Thymus (tissue), 11 donors: ENCODE data around the gene CTRB2. TPM values are rescaled to one million over a fixed set of nuclear protein-coding genes. Genes with fewer than 3 reads are reported as not detected.

Experiments used
- DNase-seq, 9 donors: peaks; one replicate each; pipeline ENCODE4 v3.0.0-alpha.2; 2013; ENCODE audit warnings: low spot score in 9 of 9, low read depth in 6 of 9, missing footprints in 1 of 9
- H3K27ac ChIP-seq, 2 donors: one replicate each; pipeline ENCODE4 v1.5.1; 2013; ENCODE audit warnings: control low read depth in 1 of 2, low read depth in 1 of 2, low read length in 1 of 2, mild to moderate bottlenecking in 1 of 2, moderate library complexity in 1 of 2
- H3K27me3 ChIP-seq, 2 donors: one replicate each; pipeline ENCODE4 v1.5.1; 2013; ENCODE audit warnings: low read length in 1 of 2; ENCODE audit not compliant: control insufficient read depth in 2 of 2, insufficient read depth in 1 of 2
- H3K36me3 ChIP-seq, 2 donors: one replicate each; pipeline ENCODE4 v1.5.1; 2013; ENCODE audit warnings: low read length in 1 of 2, mild to moderate bottlenecking in 1 of 2, moderate library complexity in 1 of 2; ENCODE audit not compliant: control insufficient read depth in 2 of 2, insufficient read depth in 2 of 2
- H3K4me1 ChIP-seq, 2 donors: one replicate each; pipeline ENCODE4 v1.5.1; 2013; ENCODE audit warnings: low read length in 2 of 2; ENCODE audit not compliant: control insufficient read depth in 2 of 2, insufficient read depth in 2 of 2
- H3K4me3 ChIP-seq, 2 donors: one replicate each; pipeline ENCODE4 v1.5.1; 2013; ENCODE audit warnings: low read length in 2 of 2, control low read depth in 1 of 2, mild to moderate bottlenecking in 1 of 2
- H3K9me3 ChIP-seq, 2 donors: one replicate each; pipeline ENCODE4 v1.5.1; 2013; ENCODE audit warnings: low read length in 1 of 2, mild to moderate bottlenecking in 1 of 2; ENCODE audit not compliant: control insufficient read depth in 2 of 2, insufficient read depth in 1 of 2
- WGBS: extraction: QIAGEN DNeasy Blood & Tissue Kit; methylation state at CpG from one replicate; pipeline ENCODE4 v1.1.7; 2013; 5-methylcytosine and 5-hydroxymethylcytosine counted together
- polyA plus RNA-seq: library from polyadenylated mRNA; stranded (reverse); fragments of 200-250 nt; gene quantifications from one replicate; pipeline ENCODE4 v1.2.3, GENCODE V29; 2013
- total RNA-seq: library from RNA; stranded (reverse); fragments of 120-200 nt; gene quantifications from one replicate; pipeline ENCODE4 v1.2.4, GENCODE V29; 2013
- donor health status: healthy.

CTRB2 gene
- total and polyA plus RNA-seq, 2 donors = 0.59 TPM; not detected in 1

- H3K36me3 ChIP-seq = no peaks in the 10 kb centered on the region
- 93% methylated on average over 4 of the region's 4 CpGs for WGBS
- H3K27me3 ChIP-seq = peaks cover 5 to 29% of the 10 kb centered on the region in 2 donors
- no peak overlapping the region for H3K4me3 ChIP-seq
- no peak overlapping the region for H3K27ac ChIP-seq
- H3K9me3 ChIP-seq = no peaks in the 10 kb centered on the region
- no peak for DNase-seq
- peaks cover 0 to 2% of the 10 kb centered on the region in 2 donors for H3K4me1 ChIP-seq
These were observed 13.7 kb downstream of the CTRB2 start for GRCh38 chr16:75193265-75193650.

GRCh38 chr16:75192606-75193264, 14.2 kb downstream of the CTRB2 start:
- Histone ChIP-seq H3K27me3 (peaks cover under 1 to 24% of the 10 kb centered on the region in 2 donors), H3K36me3 (no peaks in the 10 kb centered on the region), H3K4me3 (no peak overlapping the region), H3K9me3 (no peaks in the 10 kb centered on the region), H3K4me1 (no peaks in the 10 kb centered on the region), H3K27ac (no peak overlapping the region)
- WGBS = 93% methylated on average over 21 of the region's 21 CpGs
- DNase-seq = no peak

- Histone ChIP-seq H3K4me1 (no peaks in the 10 kb centered on the region), H3K9me3 (no peaks in the 10 kb centered on the region), H3K4me3 (no peak overlapping the region), H3K36me3 (no peaks in the 10 kb centered on the region), H3K27ac (no peak overlapping the region), H3K27me3 (peaks cover 0 to 6% of the 10 kb centered on the region in 2 donors)
- WGBS = 89% methylated on average over 8 of the region's 8 CpGs
- no peak for DNase-seq
These were observed 17.2 kb downstream of the CTRB2 start for GRCh38 chr16:75189638-75190245.

- WGBS = 94% methylated on average over 14 of the region's 14 CpGs
- H3K4me1 ChIP-seq = no peaks in the 10 kb centered on the region
- no peak overlapping the region for H3K27ac ChIP-seq
- no peak for DNase-seq
- H3K36me3 ChIP-seq = no peaks in the 10 kb centered on the region
- peaks cover 0 to 6% of the 10 kb centered on the region in 2 donors for H3K27me3 ChIP-seq
- H3K9me3 ChIP-seq = no peaks in the 10 kb centered on the region
- H3K4me3 ChIP-seq = no peak overlapping the region
These were observed 18.0 kb downstream of the CTRB2 start for GRCh38 chr16:75188832-75189477.

- H3K27ac ChIP-seq = no peak overlapping the region
- no peak overlapping the region for H3K4me3 ChIP-seq
- H3K27me3 ChIP-seq = no peaks in the 10 kb centered on the region
- H3K4me1 ChIP-seq = no peaks in the 10 kb centered on the region
- WGBS = 21% methylated on average over 3 of the region's 3 CpGs
- no peak for DNase-seq
- no peaks in the 10 kb centered on the region for H3K36me3 ChIP-seq
- peaks cover under 1 to 4% of the 10 kb centered on the region in 2 donors for H3K9me3 ChIP-seq
These were observed 25.3 kb downstream of the CTRB2 start for GRCh38 chr16:75181630-75182029.

GRCh38 chr16:75179208-75179607, 27.8 kb downstream of the CTRB2 start:
- Histone ChIP-seq H3K36me3 (peaks cover 0 to 3% of the 10 kb centered on the region in 2 donors), H3K4me3 (no peak overlapping the region), H3K9me3 (peaks cover 5 to 20% of the 10 kb centered on the region in 2 donors), H3K27me3 (no peaks in the 10 kb centered on the region), H3K27ac (no peak overlapping the region), H3K4me1 (no peaks in the 10 kb centered on the region)
- 96% methylated on average over 6 of the region's 6 CpGs for WGBS
- DNase-seq = no peak

GRCh38 chr16:75176926-75177325, 30.0 kb downstream of the CTRB2 start:
- Histone ChIP-seq H3K4me1 (no peaks in the 10 kb centered on the region), H3K4me3 (no peak overlapping the region), H3K36me3 (peaks cover 0 to 3% of the 10 kb centered on the region in 2 donors), H3K9me3 (peaks cover 5 to 29% of the 10 kb centered on the region in 2 donors), H3K27ac (no peak overlapping the region), H3K27me3 (no peaks in the 10 kb centered on the region)
- no peak for DNase-seq
- WGBS = over 99% methylated on average over 2 of the region's 2 CpGs

GRCh38 chr16:75175074-75175473, 31.9 kb downstream of the CTRB2 start:
- Histone ChIP-seq H3K4me3 (no peak overlapping the region), H3K27me3 (no peaks in the 10 kb centered on the region), H3K9me3 (peaks cover 6 to 31% of the 10 kb centered on the region in 2 donors), H3K4me1 (no peaks in the 10 kb centered on the region), H3K27ac (no peak overlapping the region), H3K36me3 (peaks cover 9 to 13% of the 10 kb centered on the region in 2 donors)
- DNase-seq = no peak
- WGBS = 96% methylated on average over 3 of the region's 3 CpGs

GRCh38 chr16:75172578-75172977, 34.4 kb downstream of the CTRB2 start:
- Histone ChIP-seq H3K4me3 (no peak overlapping the region), H3K4me1 (no peaks in the 10 kb centered on the region), H3K27me3 (no peaks in the 10 kb centered on the region), H3K9me3 (peaks cover 19 to 44% of the 10 kb centered on the region in 2 donors), H3K27ac (no peak overlapping the region), H3K36me3 (peaks cover 32 to 38% of the 10 kb centered on the region in 2 donors)
- DNase-seq = no peak
- 98% methylated on average over 4 of the region's 4 CpGs for WGBS
